A549 (cell line): ENCODE measurements around the gene TNP1. TPM values are rescaled to one million over a fixed set of nuclear protein-coding genes. Genes with fewer than 3 reads are reported as not detected.

Experiments used
- ATAC-seq, 2 experiments: fragments of 200-7000 bp in 1 of 2; fragments of >200 bp in 1 of 2; cut with Nextera tagmentation in 1 of 2; cut with Tn5 transposase in 1 of 2; 3 replicates each; pipeline versions ENCODE4 v1.8.0 to v1.9.1; 2018 to 2020; ENCODE audit warnings: mild to moderate bottlenecking in 1 of 2, moderate library complexity in 1 of 2
- CTCF ChIA-PET: fragments of 300-600 bp; sonication (Branson Sonifier 250); formaldehyde crosslinking; extraction: SDS; loops from one replicate; lab custom pipeline; 2021; ENCODE audit warnings: antibody characterized with exemption, inconsistent platforms; lab: Yijun Ruan, JAX
- POLR2A ChIA-PET: fragments of 350-600 bp; formaldehyde crosslinking; extraction: SDS; loops from one replicate; lab custom pipeline; 2021; ENCODE audit warnings: antibody characterized with exemption, inconsistent platforms; lab: Yijun Ruan, JAX
- DNase-seq, 2 experiments: peaks; one replicate each; pipeline versions ENCODE4 v3.0.0 to v3.0.0-alpha.2; 2011 to 2016; ENCODE audit warnings: low read depth in 1 of 2, low spot score in 1 of 2
- FAIRE-seq: peaks from 2 replicates; lab custom pipeline; 2011; peaks lifted over from hg19 to GRCh38; lab: Jason Lieb, UNC
- H3K27ac ChIP-seq, 2 experiments: fragments of >200 bp; sonication (Bioruptor Twin); formaldehyde crosslinking; 3 replicates each; pipeline ENCODE4 v1.5.1; 2016 to 2017
- H3K4me1 ChIP-seq: fragments of >200 bp; sonication (Bioruptor Twin); formaldehyde crosslinking; 3 replicates; pipeline ENCODE4 v1.6.1; 2016
- H3K4me2 ChIP-seq: fragments of >200 bp; sonication (Bioruptor Twin); formaldehyde crosslinking; 3 replicates; pipeline ENCODE4 v1.6.1; 2016
- H3K4me3 ChIP-seq: fragments of >200 bp; sonication (Bioruptor Twin); formaldehyde crosslinking; 3 replicates; pipeline ENCODE4 v1.5.1; 2016
- H3K9me3 ChIP-seq: fragments of >200 bp; sonication (Bioruptor Twin); formaldehyde crosslinking; 3 replicates; pipeline ENCODE4 v1.6.1; 2016
- CBX2 ChIP-seq: fragments of 200-600 bp; sonication (generic); IDR thresholded peaks from 2 replicates; pipeline ENCODE4 v1.6.1; 2016; ENCODE audit warnings: low read depth, mild to moderate bottlenecking, borderline replicate concordance
- CEBPB ChIP-seq, 2 experiments: fragments of >200 bp in 1 of 2; sonication (Bioruptor Twin) in 1 of 2; formaldehyde crosslinking in 1 of 2; IDR thresholded peaks; 2 replicates each; pipeline ENCODE4 v1.6.1; 2012 to 2016
- CHD4 ChIP-seq: fragments of 200-600 bp; sonication (generic); IDR thresholded peaks from 2 replicates; pipeline ENCODE4 v1.6.1; 2016; ENCODE audit warnings: antibody characterized with exemption, mild to moderate bottlenecking, borderline replicate concordance
- EHF ChIP-seq: fragments of 250-450 bp; sonication (Bioruptor Pico); IDR thresholded peaks from 2 replicates; pipeline ENCODE4 v1.5.0; 2020; ENCODE audit warnings: mild to moderate bottlenecking
- ESRRA ChIP-seq: fragments of 150-350 bp; IDR thresholded peaks from 2 replicates; pipeline ENCODE4 v1.6.1; 2014; ENCODE audit warnings: mild to moderate bottlenecking, low read length, borderline replicate concordance
- GATA3 ChIP-seq: IDR thresholded peaks from 2 replicates; pipeline ENCODE4 v1.6.1; 2012; ENCODE audit warnings: borderline replicate concordance
- HES2 ChIP-seq: fragments of >200 bp; sonication (Bioruptor Twin); formaldehyde crosslinking; IDR thresholded peaks from 2 replicates; pipeline ENCODE4 v1.6.1; 2016
- HEYL ChIP-seq: fragments of 250-450 bp; sonication (Bioruptor Pico); IDR thresholded peaks from 2 replicates; pipeline ENCODE4 v1.8.0; 2021; ENCODE audit warnings: mild to moderate bottlenecking, moderate library complexity
- HOXB13 ChIP-seq: fragments of 250-450 bp; sonication (Bioruptor Pico); IDR thresholded peaks from 2 replicates; pipeline ENCODE4 v1.5.0; 2020; ENCODE audit warnings: low read depth, mild to moderate bottlenecking, moderate library complexity
- JUNB ChIP-seq: fragments of >200 bp; sonication (Bioruptor Twin); formaldehyde crosslinking; IDR thresholded peaks from 2 replicates; pipeline ENCODE4 v1.6.1; 2016
- KDM5A ChIP-seq: fragments of 200-600 bp; sonication (generic); IDR thresholded peaks from 2 replicates; pipeline ENCODE4 v1.6.1; 2016; ENCODE audit warnings: antibody characterized with exemption, mild to moderate bottlenecking
- NPAS2 ChIP-seq: fragments of 250-450 bp; sonication (Bioruptor Pico); IDR thresholded peaks from 2 replicates; pipeline ENCODE4 v1.8.0; 2022; ENCODE audit warnings: mild to moderate bottlenecking, moderate library complexity, borderline replicate concordance
- POLR2A ChIP-seq: IDR thresholded peaks from 2 replicates; pipeline ENCODE4 v1.6.1; 2012; ENCODE audit warnings: mild to moderate bottlenecking, low read length
- RAD21 ChIP-seq, 2 experiments: fragments of >200 bp in 1 of 2; sonication (Bioruptor Twin) in 1 of 2; formaldehyde crosslinking in 1 of 2; IDR thresholded peaks in 1 of 2; conservative IDR thresholded peaks in 1 of 2; 2 replicates in 1 of 2; 3 replicates in 1 of 2; pipeline ENCODE4 v1.6.1; 2012 to 2018; ENCODE audit warnings: inconsistent platforms in 1 of 2
- REST ChIP-seq: fragments of 200-600 bp; sonication (generic); IDR thresholded peaks from 2 replicates; pipeline ENCODE4 v1.6.1; 2016; ENCODE audit warnings: antibody characterized with exemption, mild to moderate bottlenecking, moderate library complexity
- SMC3 ChIP-seq: fragments of >200 bp; sonication (Bioruptor Twin); formaldehyde crosslinking; IDR thresholded peaks from 3 replicates; pipeline ENCODE4 v1.6.1; 2018; ENCODE audit warnings: inconsistent platforms
- SREBF2 ChIP-seq: fragments of 450-650 bp; IDR thresholded peaks from 2 replicates; pipeline ENCODE4 v1.6.1; 2014; ENCODE audit warnings: mild to moderate bottlenecking, moderate library complexity
- TP53 ChIP-seq: fragments of 250-450 bp; sonication (Bioruptor Pico); IDR thresholded peaks from 2 replicates; pipeline ENCODE4 v1.5.0; 2021; ENCODE audit warnings: mild to moderate bottlenecking, moderate library complexity
- WGBS: methylation state at CpG from one replicate; pipeline ENCODE4 v1.1.6; 2017; ENCODE audit errors: missing lambda C conversion rate; 5-methylcytosine and 5-hydroxymethylcytosine counted together
- polyA plus RNA-seq, 4 experiments: library from polyadenylated mRNA; depleted of rRNA in 3 of 4; stranded (reverse); fragments of >200 nt; fragmentation: RNase III in 1 of 4; extraction: RNeasy Plus Mini Kit Qiagen cat#74134 plus additional on column Dnase treatment in 1 of 4; gene quantifications; 2 replicates in 3 of 4; 3 replicates in 1 of 4; pipeline ENCODE4 v1.2.3, GENCODE V29; 2011 to 2017
- TF ChIP-seq, protein P1 (sequence below): IDR thresholded peaks from 2 replicates; pipeline ENCODE4 v1.6.1; 2012
- TF ChIP-seq, protein P2 (sequence below): fragments of >200 bp; sonication (Bioruptor Twin); formaldehyde crosslinking; IDR thresholded peaks from 3 replicates; pipeline ENCODE4 v1.6.1; 2016

Gene TNP1
- polyA plus RNA-seq, 2 of the 4 experiments (the other 2 are of a cell fraction): not detected

GRCh38 chr2:216838151-216838550, 21.7 kb downstream of the TNP1 start:
- no peak for TF ChIP-seq HEYL (CRISPR knock-in tag)
- TF ChIP-seq CEBPB (IDR thresholded peaks at IDR 0.05): no peak
- TF ChIP-seq JUNB: no peak
- TF ChIP-seq GATA3: no peak
- no peak for TF ChIP-seq HES2
- TF ChIP-seq HOXB13: no peak
- no peak for TF ChIP-seq CHD4
- no peak for TF ChIP-seq CBX2
- ChIA-PET CTCF (no interaction called here), POLR2A (no interaction called here)
- no peak for FAIRE-seq
- no peaks in the 10 kb centered on the region for H3K4me1 ChIP-seq
- no peak overlapping the region for H3K27ac ChIP-seq
- no peak overlapping the region for H3K4me3 ChIP-seq
- no peak overlapping the region for H3K4me2 ChIP-seq
- no peak; a peak in 1 of 6 replicates for ATAC-seq
- H3K9me3 ChIP-seq: no peaks in the 10 kb centered on the region
- no peak for DNase-seq
- WGBS: 56% methylated on average over 4 of the region's 5 CpGs

GRCh38 chr2:216837740-216838139, 22.1 kb downstream of the TNP1 start:
- no peak for ATAC-seq
- WGBS: 26% methylated on average over 6 of the region's 6 CpGs
- H3K9me3 ChIP-seq: no peaks in the 10 kb centered on the region
- H3K27ac ChIP-seq: no peak overlapping the region
- H3K4me3 ChIP-seq: no peak overlapping the region
- H3K4me2 ChIP-seq: no peak overlapping the region
- DNase-seq: no peak
- TF ChIP-seq HEYL (CRISPR knock-in tag) (no peak), EHF (CRISPR knock-in tag) (no peak), ESRRA (no peak), NPAS2 (CRISPR knock-in tag) (no peak), REST (no peak), RAD21 (conservative IDR thresholded peaks at IDR 0.05 in 1 of 2, IDR thresholded peaks at IDR 0.05 in 1 of 2) (no peak), HOXB13 (no peak), SMC3 (no peak), TP53 (CRISPR knock-in tag) (no peak)
- TF ChIP-seq, protein P1, sequence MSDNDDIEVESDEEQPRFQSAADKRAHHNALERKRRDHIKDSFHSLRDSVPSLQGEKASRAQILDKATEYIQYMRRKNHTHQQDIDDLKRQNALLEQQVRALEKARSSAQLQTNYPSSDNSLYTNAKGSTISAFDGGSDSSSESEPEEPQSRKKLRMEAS: no peak
- CTCF ChIA-PET: no interaction called here
- H3K4me1 ChIP-seq: no peaks in the 10 kb centered on the region
- POLR2A ChIA-PET: no interaction called here
- no peak for FAIRE-seq

- ATAC-seq (no peak), FAIRE-seq (no peak), DNase-seq (no peak)
- Histone ChIP-seq H3K4me3 (no peak overlapping the region), H3K4me1 (no peaks in the 10 kb centered on the region), H3K27ac (no peak overlapping the region), H3K4me2 (no peak overlapping the region), H3K9me3 (no peaks in the 10 kb centered on the region)
- 11% methylated on average over 4 of the region's 4 CpGs for WGBS
- TF ChIP-seq SREBF2 (no peak), HEYL (CRISPR knock-in tag) (no peak), KDM5A (no peak), ESRRA (no peak), POLR2A (no peak)
- TF ChIP-seq, protein P2, sequence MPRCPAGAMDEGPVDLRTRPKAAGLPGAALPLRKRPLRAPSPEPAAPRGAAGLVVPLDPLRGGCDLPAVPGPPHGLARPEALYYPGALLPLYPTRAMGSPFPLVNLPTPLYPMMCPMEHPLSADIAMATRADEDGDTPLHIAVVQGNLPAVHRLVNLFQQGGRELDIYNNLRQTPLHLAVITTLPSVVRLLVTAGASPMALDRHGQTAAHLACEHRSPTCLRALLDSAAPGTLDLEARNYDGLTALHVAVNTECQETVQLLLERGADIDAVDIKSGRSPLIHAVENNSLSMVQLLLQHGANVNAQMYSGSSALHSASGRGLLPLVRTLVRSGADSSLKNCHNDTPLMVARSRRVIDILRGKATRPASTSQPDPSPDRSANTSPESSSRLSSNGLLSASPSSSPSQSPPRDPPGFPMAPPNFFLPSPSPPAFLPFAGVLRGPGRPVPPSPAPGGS: no peak
- ChIA-PET CTCF (no interaction called here), POLR2A (no interaction called here)
These were observed 26.8 kb downstream of the TNP1 start for GRCh38 chr2:216833061-216833460.
